HUES6 (cell line): ENCODE measurements around the gene TOX2.
A peak's percentile ranks its signal among the peaks of the same experiment; 100 is the strongest.

ENCODE experiments used
- H3K27ac ChIP-seq: 2 replicates; pipeline ENCODE4 v1.7.0; 2013; ENCODE audit warnings: low read depth, mild to moderate bottlenecking, low read length, inconsistent platforms
- H3K27me3 ChIP-seq: 2 replicates; pipeline ENCODE4 v1.6.1; 2013; ENCODE audit warnings: low read length; ENCODE audit not compliant: control insufficient read depth, insufficient read depth
- H3K36me3 ChIP-seq: 2 replicates; pipeline ENCODE4 v1.6.1; 2013; ENCODE audit warnings: low read length; ENCODE audit not compliant: control insufficient read depth, insufficient read depth
- H3K4me1 ChIP-seq: 2 replicates; pipeline ENCODE4 v1.6.1; 2013; ENCODE audit warnings: low read length; ENCODE audit not compliant: control insufficient read depth, insufficient read depth
- H3K4me3 ChIP-seq: 2 replicates; pipeline ENCODE4 v1.5.1; 2013; ENCODE audit warnings: low read depth, low read length
- H3K9ac ChIP-seq: one replicate; pipeline ENCODE4 v1.6.1; 2013; ENCODE audit warnings: mild to moderate bottlenecking, low read length
- H3K9me3 ChIP-seq: 2 replicates; pipeline ENCODE4 v1.6.1; 2013; ENCODE audit warnings: low read depth, low read length; ENCODE audit not compliant: control insufficient read depth, insufficient read depth

The TOX2 gene

GRCh38 chr20:43903953-43904826, 10.5 kb upstream of the TOX2 start:
- H3K4me1 ChIP-seq: peaks cover 27% of the 10 kb centered on the region
- H3K9me3 ChIP-seq: peaks cover 13% of the 10 kb centered on the region
- no peak overlapping the region for H3K4me3 ChIP-seq
- H3K36me3 ChIP-seq: no peaks in the 10 kb centered on the region
- H3K27me3 ChIP-seq: no peaks in the 10 kb centered on the region
- no peak overlapping the region for H3K9ac ChIP-seq
- no peak overlapping the region for H3K27ac ChIP-seq

- Histone ChIP-seq H3K27ac (no peak overlapping the region), H3K4me1 (peaks cover 21% of the 10 kb centered on the region), H3K9ac (no peak overlapping the region), H3K36me3 (no peaks in the 10 kb centered on the region), H3K4me3 (no peak overlapping the region), H3K27me3 (no peaks in the 10 kb centered on the region), H3K9me3 (peaks cover 13% of the 10 kb centered on the region)
These were observed 9.8 kb upstream of the TOX2 start for GRCh38 chr20:43904827-43905177.

GRCh38 chr20:43906505-43907034, 8.1 kb upstream of the TOX2 start:
- no peak overlapping the region for H3K9ac ChIP-seq
- H3K27me3 ChIP-seq: no peaks in the 10 kb centered on the region
- H3K9me3 ChIP-seq: peaks cover 8% of the 10 kb centered on the region; the same call in 1 of the 2 replicates
- no peaks in the 10 kb centered on the region for H3K36me3 ChIP-seq
- no peak overlapping the region for H3K27ac ChIP-seq
- no peak overlapping the region for H3K4me3 ChIP-seq
- H3K4me1 ChIP-seq: peaks cover 16% of the 10 kb centered on the region

- Histone ChIP-seq H3K27ac (no peak overlapping the region), H3K9me3 (peaks cover 7% of the 10 kb centered on the region; the same call in 1 of the 2 replicates), H3K9ac (no peak overlapping the region), H3K4me1 (peaks cover 6% of the 10 kb centered on the region), H3K4me3 (no peak overlapping the region), H3K27me3 (peaks cover 9% of the 10 kb centered on the region), H3K36me3 (no peaks in the 10 kb centered on the region)
These were observed 5.4 kb upstream of the TOX2 start for GRCh38 chr20:43909211-43909610.

- Histone ChIP-seq H3K9me3 (peaks cover 7% of the 10 kb centered on the region; the same call in 1 of the 2 replicates), H3K4me3 (no peak overlapping the region), H3K27ac (no peak overlapping the region)
These were observed 4.9 kb upstream of the TOX2 start for GRCh38 chr20:43909720-43910119.

GRCh38 chr20:43910564-43910963, 4.1 kb upstream of the TOX2 start:
- Histone ChIP-seq H3K9ac (no peak overlapping the region), H3K9me3 (peaks cover 7% of the 10 kb centered on the region; the same call in 1 of the 2 replicates), H3K4me3 (no peak overlapping the region)

More at GRCh38 chr20:43909720-43910119, 4.9 kb upstream of the TOX2 start:
- H3K9ac ChIP-seq: no peak overlapping the region
- peaks cover 11% of the 10 kb centered on the region for H3K27me3 ChIP-seq
- peaks cover 1% of the 10 kb centered on the region; the same call in 1 of the 2 replicates for H3K4me1 ChIP-seq
- no peaks in the 10 kb centered on the region for H3K36me3 ChIP-seq

GRCh38 chr20:43911066-43911465, 3.6 kb upstream of the TOX2 start:
- peaks cover 7% of the 10 kb centered on the region; the same call in 1 of the 2 replicates for H3K9me3 ChIP-seq
- peaks cover 7% of the 10 kb centered on the region for H3K4me1 ChIP-seq
- H3K27me3 ChIP-seq: peaks cover 24% of the 10 kb centered on the region
- no peaks in the 10 kb centered on the region for H3K36me3 ChIP-seq
- no peak overlapping the region for H3K27ac ChIP-seq
- no peak overlapping the region for H3K9ac ChIP-seq
- no peak overlapping the region for H3K4me3 ChIP-seq

More at GRCh38 chr20:43910564-43910963, 4.1 kb upstream of the TOX2 start:
- Histone ChIP-seq H3K4me1 (peaks cover 6% of the 10 kb centered on the region), H3K27ac (no peak overlapping the region), H3K36me3 (no peaks in the 10 kb centered on the region), H3K27me3 (peaks cover 19% of the 10 kb centered on the region)

GRCh38 chr20:43913291-43914025, 1.2 kb upstream of the TOX2 start:
- Histone ChIP-seq H3K36me3 (no peaks in the 10 kb centered on the region), H3K9ac (no peak overlapping the region), H3K27me3 (peaks cover 43% of the 10 kb centered on the region), H3K4me3 (no peak overlapping the region), H3K9me3 (peaks cover 3% of the 10 kb centered on the region; the same call in 1 of the 2 replicates), H3K4me1 (peaks cover 9% of the 10 kb centered on the region), H3K27ac (no peak overlapping the region)

- Histone ChIP-seq H3K9me3 (no peaks in the 10 kb centered on the region), H3K27ac (no peak overlapping the region), H3K4me1 (peaks cover 9% of the 10 kb centered on the region), H3K9ac (peak overlapping the region; percentile 29), H3K36me3 (no peaks in the 10 kb centered on the region), H3K27me3 (peaks cover 47% of the 10 kb centered on the region), H3K4me3 (peak overlapping the region; percentile 74)
These were observed 790 bp downstream of the TOX2 start for GRCh38 chr20:43915211-43916072.

GRCh38 chr20:43916073-43916880, 1.6 kb downstream of the TOX2 start:
- Histone ChIP-seq H3K27me3 (peaks cover 47% of the 10 kb centered on the region), H3K27ac (no peak overlapping the region), H3K9ac (peak overlapping the region; percentile 29), H3K36me3 (no peaks in the 10 kb centered on the region), H3K4me3 (peak overlapping the region; percentile 74), H3K9me3 (no peaks in the 10 kb centered on the region), H3K4me1 (peaks cover 9% of the 10 kb centered on the region)
